ENCODE measurements around the gene CTNNA2.

Gene CTNNA2

DNA sequence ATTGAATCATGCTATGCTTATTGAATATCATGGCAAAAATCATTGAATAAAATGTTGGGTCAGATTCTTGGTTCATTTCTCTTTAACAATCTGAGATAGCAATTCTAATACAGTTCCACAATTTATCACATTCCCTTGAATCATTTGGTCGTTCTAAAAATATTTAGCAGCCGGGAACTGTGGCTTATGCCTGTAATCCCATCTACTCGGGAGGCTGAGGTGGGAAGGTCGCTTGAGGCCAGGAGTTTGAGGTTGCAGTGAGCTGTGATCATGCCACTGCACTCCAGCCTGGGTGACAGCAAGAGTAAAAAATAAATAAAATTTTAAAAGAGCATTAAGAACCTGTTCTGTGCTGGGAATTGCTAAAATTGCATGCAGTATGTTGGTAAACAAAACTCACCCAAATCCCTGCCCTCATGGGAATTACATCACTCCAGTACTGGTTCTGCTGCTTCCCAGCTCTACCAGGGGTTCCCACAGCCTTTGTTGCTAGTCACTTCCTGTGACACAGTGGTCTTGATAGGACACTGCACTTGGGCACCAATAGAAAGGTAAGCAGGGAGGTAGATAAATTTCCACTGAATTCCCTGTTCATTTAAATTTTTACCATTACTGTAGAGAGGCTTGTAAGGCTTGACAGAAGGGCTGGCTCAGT lies 200.4 kb downstream of the CTNNA2 start:
- TF ChIP-seq, protein P1, sequence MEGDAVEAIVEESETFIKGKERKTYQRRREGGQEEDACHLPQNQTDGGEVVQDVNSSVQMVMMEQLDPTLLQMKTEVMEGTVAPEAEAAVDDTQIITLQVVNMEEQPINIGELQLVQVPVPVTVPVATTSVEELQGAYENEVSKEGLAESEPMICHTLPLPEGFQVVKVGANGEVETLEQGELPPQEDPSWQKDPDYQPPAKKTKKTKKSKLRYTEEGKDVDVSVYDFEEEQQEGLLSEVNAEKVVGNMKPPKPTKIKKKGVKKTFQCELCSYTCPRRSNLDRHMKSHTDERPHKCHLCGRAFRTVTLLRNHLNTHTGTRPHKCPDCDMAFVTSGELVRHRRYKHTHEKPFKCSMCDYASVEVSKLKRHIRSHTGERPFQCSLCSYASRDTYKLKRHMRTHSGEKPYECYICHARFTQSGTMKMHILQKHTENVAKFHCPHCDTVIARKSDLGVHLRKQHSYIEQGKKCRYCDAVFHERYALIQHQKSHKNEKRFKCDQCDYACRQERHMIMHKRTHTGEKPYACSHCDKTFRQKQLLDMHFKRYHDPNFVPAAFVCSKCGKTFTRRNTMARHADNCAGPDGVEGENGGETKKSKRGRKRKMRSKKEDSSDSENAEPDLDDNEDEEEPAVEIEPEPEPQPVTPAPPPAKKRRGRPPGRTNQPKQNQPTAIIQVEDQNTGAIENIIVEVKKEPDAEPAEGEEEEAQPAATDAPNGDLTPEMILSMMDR (IDR thresholded peaks at IDR 0.05; ENCODE audit: control insufficient read depth, extremely low read depth, insufficient read depth): no peak
- DNase-seq (ENCODE audit: low read depth): no peak
- no peak overlapping the region for H3K4me3 ChIP-seq (ENCODE audit: low read depth, low read length)

DNA sequence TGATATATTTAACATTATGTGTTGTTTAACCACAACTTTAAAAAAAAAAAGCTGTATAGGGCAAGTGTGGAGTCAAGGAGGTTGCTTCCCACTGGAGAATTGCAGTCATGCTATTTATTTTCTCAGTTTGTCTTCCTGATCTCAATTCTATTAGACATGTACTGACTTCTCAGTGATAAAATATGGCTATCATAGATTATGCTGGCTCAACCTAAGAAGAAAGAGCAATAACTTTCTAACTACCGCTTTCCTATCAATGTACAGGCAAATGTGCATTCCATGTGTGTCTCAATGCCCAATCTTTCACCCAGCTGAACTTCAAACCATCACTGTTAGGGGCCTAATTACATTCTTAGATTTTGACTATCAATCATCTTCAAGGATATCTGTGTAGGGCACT lies 201.4 kb downstream of the CTNNA2 start:
- H3K4me3 ChIP-seq (ENCODE audit: low read depth, low read length): no peak overlapping the region
- no peak for DNase-seq (ENCODE audit: low read depth)
- TF ChIP-seq, protein P1 (IDR thresholded peaks at IDR 0.05; ENCODE audit: control insufficient read depth, extremely low read depth, insufficient read depth): no peak

DNA sequence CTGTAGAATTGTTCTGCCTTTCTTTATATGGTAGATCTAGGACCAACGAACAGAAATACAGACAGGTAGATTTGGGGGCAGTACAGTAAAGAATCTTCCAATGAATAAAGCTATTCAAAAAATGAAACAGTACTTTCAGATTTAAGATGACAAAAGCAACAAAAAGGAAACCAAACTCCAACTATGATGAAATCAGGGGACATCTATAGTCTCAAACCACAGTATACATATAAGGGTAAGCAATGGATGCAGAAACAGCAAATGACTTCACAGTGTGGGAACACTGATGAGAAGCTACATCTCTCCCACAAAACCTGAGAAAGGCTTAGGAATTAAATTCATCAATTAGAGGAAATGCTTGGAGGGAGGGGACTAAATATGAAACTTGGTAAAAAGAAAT lies 202.5 kb downstream of the CTNNA2 start:
- TF ChIP-seq, protein P1 (IDR thresholded peaks at IDR 0.05; ENCODE audit: control insufficient read depth, extremely low read depth, insufficient read depth): no peak
- H3K4me3 ChIP-seq (ENCODE audit: low read depth, low read length): no peak overlapping the region
- no peak for DNase-seq (ENCODE audit: low read depth)

DNA sequence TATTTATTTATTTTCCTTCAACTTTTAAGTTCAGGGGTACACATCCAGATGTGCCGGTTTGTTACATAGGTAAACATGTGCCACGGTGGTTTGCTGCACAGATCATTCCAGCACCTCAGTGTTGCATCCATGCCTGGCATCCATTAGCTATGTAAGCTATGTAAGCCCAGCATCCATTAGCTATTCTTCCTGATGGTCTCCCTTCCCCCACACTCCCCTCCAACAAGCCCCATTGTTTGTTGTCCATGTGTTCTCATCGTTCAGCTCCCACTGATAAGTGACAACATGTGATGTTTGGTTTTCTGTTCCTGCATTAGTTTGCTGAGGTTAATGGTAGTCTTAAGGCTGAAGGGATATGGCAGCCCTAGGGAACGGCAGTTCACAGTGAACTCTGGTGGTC lies 203.4 kb downstream of the CTNNA2 start:
- DNase-seq (ENCODE audit: low read depth): no peak
- no peak overlapping the region for H3K4me3 ChIP-seq (ENCODE audit: low read depth, low read length)
- TF ChIP-seq, protein P1 (IDR thresholded peaks at IDR 0.05; ENCODE audit: control insufficient read depth, extremely low read depth, insufficient read depth): no peak

DNA sequence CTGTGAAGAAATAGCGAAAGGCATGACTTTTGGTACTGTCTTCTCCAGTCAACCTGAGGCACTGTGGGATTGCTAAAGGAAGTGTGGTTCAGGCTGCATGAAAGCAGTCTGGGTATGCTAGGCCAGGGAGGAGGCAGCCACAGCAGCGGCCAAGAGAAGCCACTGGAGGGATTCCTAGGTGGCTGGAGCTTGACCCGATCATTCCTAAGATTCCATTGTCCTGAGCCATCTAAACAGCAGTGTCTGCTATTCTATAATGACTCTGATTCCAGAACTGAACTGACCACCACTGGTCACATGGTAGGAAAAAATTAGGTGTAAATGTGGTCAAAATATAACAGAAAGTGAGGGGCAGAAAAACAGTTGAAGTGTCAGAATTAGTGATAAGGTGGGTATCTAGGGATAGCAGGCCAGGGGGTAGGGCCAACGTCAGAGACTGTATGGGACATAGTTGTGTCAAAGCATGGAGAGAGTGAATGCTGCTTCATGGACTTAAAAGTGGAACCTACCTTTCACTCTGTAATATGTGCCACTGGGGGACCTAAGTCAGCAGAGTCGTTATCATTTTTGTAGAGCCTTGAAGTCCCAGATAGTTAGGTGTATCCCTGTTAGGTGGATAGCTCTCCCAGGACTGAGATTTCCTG lies 204.6 kb downstream of the CTNNA2 start:
- TF ChIP-seq, protein P1 (IDR thresholded peaks at IDR 0.05; ENCODE audit: control insufficient read depth, extremely low read depth, insufficient read depth): no peak
- no peak overlapping the region for H3K4me3 ChIP-seq (ENCODE audit: low read depth, low read length)
- DNase-seq (ENCODE audit: low read depth): no peak

DNA sequence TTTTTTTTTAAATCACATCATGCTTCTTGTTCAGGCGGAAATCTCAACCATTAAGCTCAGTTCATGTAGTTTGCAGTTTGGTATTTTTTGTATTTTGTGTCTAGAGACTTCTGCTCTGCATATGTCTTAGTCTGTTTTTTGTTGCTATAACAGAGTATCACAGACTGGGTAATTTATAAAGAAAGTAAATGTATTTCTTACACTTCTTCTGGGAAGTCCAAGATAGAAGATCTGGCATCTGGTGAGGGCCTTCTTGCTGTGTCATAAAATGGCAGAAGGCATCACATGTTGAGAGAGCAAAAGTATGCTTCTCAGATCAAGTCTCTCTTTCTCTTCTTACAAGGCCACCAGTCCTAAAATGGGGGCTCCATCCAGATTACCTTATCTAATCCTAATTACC lies 208.2 kb downstream of the CTNNA2 start:
- TF ChIP-seq, protein P1 (IDR thresholded peaks at IDR 0.05; ENCODE audit: control insufficient read depth, extremely low read depth, insufficient read depth): no peak
- no peak for DNase-seq (ENCODE audit: low read depth)
- H3K4me3 ChIP-seq (ENCODE audit: low read depth, low read length): no peak overlapping the region

DNA sequence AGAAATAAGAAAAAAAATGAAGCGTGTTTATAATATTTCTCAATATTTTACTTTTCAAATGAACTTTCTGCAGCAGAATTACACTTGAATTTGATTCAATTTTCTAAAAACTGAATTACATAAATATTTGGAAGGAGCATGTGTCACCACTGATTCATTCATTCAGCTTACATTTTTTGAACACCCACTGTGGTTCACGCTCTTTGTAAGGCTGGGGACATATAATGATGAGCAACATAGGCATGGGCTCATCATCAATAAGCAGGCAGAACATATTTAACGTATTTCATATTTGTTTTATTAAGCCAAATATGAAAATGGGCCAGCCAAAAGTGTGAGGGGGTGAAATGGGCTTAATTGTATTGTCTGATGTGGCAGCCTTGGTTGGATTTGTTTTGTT lies 209.1 kb downstream of the CTNNA2 start:
- DNase-seq (ENCODE audit: low read depth): no peak
- H3K4me3 ChIP-seq (ENCODE audit: low read depth, low read length): no peak overlapping the region
- TF ChIP-seq, protein P1 (IDR thresholded peaks at IDR 0.05; ENCODE audit: control insufficient read depth, extremely low read depth, insufficient read depth): no peak

Data from LNCaP clone FGC (cell line).